ENCODE results near the gene ABCD1. TPM values are rescaled to one million over a fixed set of nuclear protein-coding genes. Genes with fewer than 3 reads are reported as not detected.

The ABCD1 gene
- total and polyA plus RNA-seq, 9 donors = 7.2 to 11.4 (median 9.2) TPM

Other genes starting within 250 kb of the ABCD1 start
- 39.7 TPM for gene BGN, start 229.9 kb upstream of the ABCD1 start, total RNA-seq
- gene BGN, start 229.9 kb upstream of the ABCD1 start, polyA plus RNA-seq (ENCODE audit: insufficient read depth in 1 of 8, insufficient read length in 8 of 8, low replicate concordance in 1 of 8) = 100 to 1,000 TPM in 6 of 8 donors, 10 to 100 TPM in 2; 87.7 to 238 (median 161) TPM
- 0.18 TPM for gene ATP2B3, start 207.2 kb upstream of the ABCD1 start, total RNA-seq
- gene ATP2B3, start 207.2 kb upstream of the ABCD1 start, polyA plus RNA-seq (ENCODE audit: insufficient read depth in 1 of 8, insufficient read length in 8 of 8, low replicate concordance in 1 of 8) = under 1 TPM; 0.22 to 0.56 (median 0.31) TPM
- gene CCNQ, start 125.7 kb upstream of the ABCD1 start, total RNA-seq = 14.1 TPM
- 10 to 100 TPM; 11.7 to 15.9 (median 13.2) TPM for gene CCNQ, start 125.7 kb upstream of the ABCD1 start, polyA plus RNA-seq (ENCODE audit: insufficient read depth in 1 of 8, insufficient read length in 8 of 8, low replicate concordance in 1 of 8)
- 0.35 TPM for gene DUSP9, start 77.7 kb upstream of the ABCD1 start, total RNA-seq
- gene DUSP9, start 77.7 kb upstream of the ABCD1 start, polyA plus RNA-seq (ENCODE audit: insufficient read depth in 1 of 8, insufficient read length in 8 of 8, low replicate concordance in 1 of 8) = under 1 TPM in 7 of 8 donors, not detected in 1; 0.11 to 0.89 (median 0.37) TPM
- 3.5 TPM for gene PNCK, start 51.0 kb upstream of the ABCD1 start, total RNA-seq
- 10 to 100 TPM in 1 of 8 donors, 1 to 10 TPM in 5, under 1 TPM in 2; 0.93 to 10.6 (median 3.4) TPM for gene PNCK, start 51.0 kb upstream of the ABCD1 start, polyA plus RNA-seq (ENCODE audit: insufficient read depth in 1 of 8, insufficient read length in 8 of 8, low replicate concordance in 1 of 8)
- 14.6 TPM for gene SLC6A8, start 36.9 kb upstream of the ABCD1 start, total RNA-seq
- 10 to 100 TPM; 23.0 to 49.1 (median 32.5) TPM for gene SLC6A8, start 36.9 kb upstream of the ABCD1 start, polyA plus RNA-seq (ENCODE audit: insufficient read depth in 1 of 8, insufficient read length in 8 of 8, low replicate concordance in 1 of 8)
- 51.8 TPM for gene BCAP31, start 469 bp upstream of the ABCD1 start, total RNA-seq
- gene BCAP31, start 469 bp upstream of the ABCD1 start, polyA plus RNA-seq (ENCODE audit: insufficient read depth in 1 of 8, insufficient read length in 8 of 8, low replicate concordance in 1 of 8) = 10 to 100 TPM; 73.9 to 90.1 (median 76.9) TPM
- 0.89 TPM for gene PLXNB3, start 39.4 kb downstream of the ABCD1 start, total RNA-seq
- gene PLXNB3, start 39.4 kb downstream of the ABCD1 start, polyA plus RNA-seq (ENCODE audit: insufficient read depth in 1 of 8, insufficient read length in 8 of 8, low replicate concordance in 1 of 8) = 1 to 10 TPM; 2.4 to 8.9 (median 4.2) TPM
- gene SRPK3, start 56.2 kb downstream of the ABCD1 start, total RNA-seq = 195 TPM
- 100 to 1,000 TPM; 145 to 273 (median 232) TPM for gene SRPK3, start 56.2 kb downstream of the ABCD1 start, polyA plus RNA-seq (ENCODE audit: insufficient read depth in 1 of 8, insufficient read length in 8 of 8, low replicate concordance in 1 of 8)
- 30.6 TPM for gene IDH3G, start 69.5 kb downstream of the ABCD1 start, total RNA-seq
- gene IDH3G, start 69.5 kb downstream of the ABCD1 start, polyA plus RNA-seq (ENCODE audit: insufficient read depth in 1 of 8, insufficient read length in 8 of 8, low replicate concordance in 1 of 8) = 10 to 100 TPM; 49.7 to 62.4 (median 54.4) TPM
- gene SSR4, start 69.8 kb downstream of the ABCD1 start, total RNA-seq = 188 TPM
- gene SSR4, start 69.8 kb downstream of the ABCD1 start, polyA plus RNA-seq (ENCODE audit: insufficient read depth in 1 of 8, insufficient read length in 8 of 8, low replicate concordance in 1 of 8) = 100 to 1,000 TPM in 7 of 8 donors, 10 to 100 TPM in 1; 95.6 to 148 (median 131) TPM
- 1.6 TPM for gene PDZD4, start 105.7 kb downstream of the ABCD1 start, total RNA-seq
- 1 to 10 TPM; 2.1 to 6.3 (median 3.8) TPM for gene PDZD4, start 105.7 kb downstream of the ABCD1 start, polyA plus RNA-seq (ENCODE audit: insufficient read depth in 1 of 8, insufficient read length in 8 of 8, low replicate concordance in 1 of 8)
- gene L1CAM, start 161.3 kb downstream of the ABCD1 start, total RNA-seq = 0.84 TPM
- 10 to 100 TPM in 1 of 8 donors, 1 to 10 TPM in 7; 1.6 to 12.0 (median 3.7) TPM for gene L1CAM, start 161.3 kb downstream of the ABCD1 start, polyA plus RNA-seq (ENCODE audit: insufficient read depth in 1 of 8, insufficient read length in 8 of 8, low replicate concordance in 1 of 8)
- gene AVPR2, start 179.8 kb downstream of the ABCD1 start, total RNA-seq = 0.84 TPM
- gene AVPR2, start 179.8 kb downstream of the ABCD1 start, polyA plus RNA-seq (ENCODE audit: insufficient read depth in 1 of 8, insufficient read length in 8 of 8, low replicate concordance in 1 of 8) = 1 to 10 TPM in 2 of 8 donors, under 1 TPM in 6; 0.49 to 1.2 (median 0.79) TPM
- 15.5 TPM for gene ARHGAP4, start 201.4 kb downstream of the ABCD1 start, total RNA-seq
- gene ARHGAP4, start 201.4 kb downstream of the ABCD1 start, polyA plus RNA-seq (ENCODE audit: insufficient read depth in 1 of 8, insufficient read length in 8 of 8, low replicate concordance in 1 of 8) = 10 to 100 TPM; 15.1 to 30.8 (median 22.2) TPM
- gene NAA10, start 210.2 kb downstream of the ABCD1 start, total RNA-seq = 42.8 TPM
- 10 to 100 TPM; 62.6 to 77.5 (median 65.7) TPM for gene NAA10, start 210.2 kb downstream of the ABCD1 start, polyA plus RNA-seq (ENCODE audit: insufficient read depth in 1 of 8, insufficient read length in 8 of 8, low replicate concordance in 1 of 8)
- 3.1 TPM for gene RENBP, start 219.8 kb downstream of the ABCD1 start, total RNA-seq
- 1 to 10 TPM; 3.2 to 7.2 (median 4.4) TPM for gene RENBP, start 219.8 kb downstream of the ABCD1 start, polyA plus RNA-seq (ENCODE audit: insufficient read depth in 1 of 8, insufficient read length in 8 of 8, low replicate concordance in 1 of 8)
- gene HCFC1, start 247.0 kb downstream of the ABCD1 start, total RNA-seq = 12.8 TPM
- 10 to 100 TPM; 25.7 to 47.1 (median 34.7) TPM for gene HCFC1, start 247.0 kb downstream of the ABCD1 start, polyA plus RNA-seq (ENCODE audit: insufficient read depth in 1 of 8, insufficient read length in 8 of 8, low replicate concordance in 1 of 8)
- 5.2 TPM for gene TMEM187, start 247.9 kb downstream of the ABCD1 start, total RNA-seq
- 1 to 10 TPM; 3.3 to 6.8 (median 5.9) TPM for gene TMEM187, start 247.9 kb downstream of the ABCD1 start, polyA plus RNA-seq (ENCODE audit: insufficient read depth in 1 of 8, insufficient read length in 8 of 8, low replicate concordance in 1 of 8)